Smooth muscle cell (in vitro differentiated cells): ENCODE measurements around the gene CADPS. TPM values are rescaled to one million over a fixed set of nuclear protein-coding genes. Genes with fewer than 3 reads are reported as not detected.

ENCODE experiments used
- DNase-seq: peaks from one replicate; lab custom pipeline; 2025; ENCODE audit not compliant: unreplicated experiment; lab: John Stamatoyannopoulos, UW
- H2AFZ ChIP-seq: fragments of 200-600 bp; sonication (generic); 2 replicates; pipeline ENCODE4 v1.6.0; 2016; ENCODE audit warnings: antibody characterized with exemption, low read depth, mild to moderate bottlenecking
- H3F3A ChIP-seq: fragments of 200-600 bp; sonication (generic); 2 replicates; pipeline ENCODE4 v1.6.0; 2017; ENCODE audit warnings: antibody characterized with exemption, low read depth
- H3K27ac ChIP-seq: fragments of 200-600 bp; sonication (generic); 2 replicates; pipeline ENCODE4 v1.5.1; 2016; ENCODE audit warnings: low read depth, mild to moderate bottlenecking
- H3K27me3 ChIP-seq: fragments of 200-600 bp; sonication (generic); 2 replicates; pipeline ENCODE4 v1.6.1; 2016; ENCODE audit warnings: low read depth, mild to moderate bottlenecking
- H3K36me3 ChIP-seq: fragments of 200-600 bp; sonication (generic); 2 replicates; pipeline ENCODE4 v1.5.1; 2016; ENCODE audit warnings: low read depth
- H3K4me1 ChIP-seq: fragments of 200-600 bp; sonication (generic); 2 replicates; pipeline ENCODE4 v1.5.1; 2016; ENCODE audit warnings: low read depth
- H3K4me2 ChIP-seq: fragments of 200-600 bp; sonication (generic); 2 replicates; pipeline ENCODE4 v1.6.0; 2016; ENCODE audit warnings: mild to moderate bottlenecking
- H3K4me3 ChIP-seq: fragments of 200-600 bp; sonication (generic); 2 replicates; pipeline ENCODE4 v1.5.1; 2016; ENCODE audit warnings: mild to moderate bottlenecking
- H3K79me2 ChIP-seq: fragments of 200-600 bp; sonication (generic); 2 replicates; pipeline ENCODE4 v1.6.0; 2016; ENCODE audit warnings: low read depth, mild to moderate bottlenecking
- H3K9ac ChIP-seq: fragments of 200-600 bp; sonication (generic); 2 replicates; pipeline ENCODE4 v1.6.0; 2016; ENCODE audit warnings: low read depth
- H3K9me3 ChIP-seq: fragments of 200-600 bp; sonication (generic); replicated peaks from 2 replicates; pipeline ENCODE4 v1.5.1; 2016; ENCODE audit warnings: low read depth
- H4K20me1 ChIP-seq: fragments of 200-600 bp; sonication (generic); 2 replicates; pipeline ENCODE4 v1.6.0; 2016; ENCODE audit warnings: low read depth
- WGBS: methylation state at CpG from one replicate; pipeline ENCODE4 v1.1.7; 2016; ENCODE audit warnings: low lambda C conversion rate; 5-methylcytosine and 5-hydroxymethylcytosine counted together
- polyA plus RNA-seq: library from polyadenylated mRNA; unstranded; fragments of >200 nt; fragmentation: Nextera tagmentation; extraction: Ambion mirVana; gene quantifications from 2 replicates; pipeline ENCODE4 v1.2.1, GENCODE V29; 2016
- total RNA-seq: library from RNA; depleted of rRNA; stranded (reverse); fragments of >200 nt; gene quantifications from 2 replicates; pipeline ENCODE4 v1.2.3, GENCODE V29; 2014
- TF ChIP-seq, protein P1 (sequence below): fragments of 200-600 bp; sonication (generic); IDR thresholded peaks from 2 replicates; pipeline ENCODE4 v1.5.1; 2017; ENCODE audit warnings: borderline replicate concordance, mild to moderate bottlenecking, antibody characterized with exemption; ENCODE audit not compliant: insufficient read depth, poor library complexity, severe bottlenecking

The CADPS gene
- total and polyA plus RNA-seq, 2 experiments from 2014 or later: 4.4 to 38.4 TPM

DNA sequence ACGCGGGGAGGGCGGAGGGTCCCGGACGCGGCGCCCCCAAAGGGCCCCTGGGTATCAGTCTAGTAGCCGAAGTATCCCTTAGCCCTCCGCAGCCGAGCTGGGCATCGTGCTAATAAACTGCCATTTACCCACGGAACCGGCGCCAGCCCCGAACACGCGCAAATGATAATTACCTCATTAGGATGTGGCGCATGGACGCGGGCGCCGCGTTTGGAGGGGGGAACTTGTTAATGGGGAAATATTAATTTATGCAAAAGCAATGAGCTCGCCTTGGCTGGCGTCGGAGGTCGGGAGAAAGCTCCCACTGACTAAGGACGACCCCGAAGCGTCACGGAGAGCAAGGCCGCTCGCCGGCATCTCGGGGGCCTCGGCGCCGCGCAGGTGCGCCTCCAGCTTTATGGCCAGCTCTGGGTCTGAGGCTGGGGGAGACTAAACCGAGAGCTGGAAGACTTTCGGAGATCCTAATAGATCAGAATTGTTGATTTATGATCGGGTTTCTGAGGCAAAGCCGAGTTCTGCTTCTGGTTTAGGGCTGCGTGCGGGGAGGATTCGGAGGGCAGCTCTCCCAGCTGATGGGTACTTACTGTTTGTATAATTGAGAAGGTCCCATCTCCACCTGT, 501.4 kb downstream of the CADPS start:
- H3K4me1 ChIP-seq: peaks cover 62% of the 10 kb centered on the region
- H3K79me2 ChIP-seq: no peaks in the 10 kb centered on the region
- H3K27ac ChIP-seq: no peak overlapping the region
- DNase-seq: no peak
- no peaks in the 10 kb centered on the region for H3K36me3 ChIP-seq
- H3K9me3 ChIP-seq: no peaks in the 10 kb centered on the region
- H2AFZ ChIP-seq: no peak overlapping the region
- no peaks in the 10 kb centered on the region for H4K20me1 ChIP-seq
- peaks cover 100% of the 10 kb centered on the region for H3K27me3 ChIP-seq
- no peaks in the 10 kb centered on the region for H3F3A ChIP-seq
- peak overlapping the region; percentile 36 for H3K4me3 ChIP-seq
- peak overlapping the region; percentile 78 for H3K4me2 ChIP-seq
- 4% methylated on average over 40 of the region's 47 CpGs for WGBS
- TF ChIP-seq, protein P1, sequence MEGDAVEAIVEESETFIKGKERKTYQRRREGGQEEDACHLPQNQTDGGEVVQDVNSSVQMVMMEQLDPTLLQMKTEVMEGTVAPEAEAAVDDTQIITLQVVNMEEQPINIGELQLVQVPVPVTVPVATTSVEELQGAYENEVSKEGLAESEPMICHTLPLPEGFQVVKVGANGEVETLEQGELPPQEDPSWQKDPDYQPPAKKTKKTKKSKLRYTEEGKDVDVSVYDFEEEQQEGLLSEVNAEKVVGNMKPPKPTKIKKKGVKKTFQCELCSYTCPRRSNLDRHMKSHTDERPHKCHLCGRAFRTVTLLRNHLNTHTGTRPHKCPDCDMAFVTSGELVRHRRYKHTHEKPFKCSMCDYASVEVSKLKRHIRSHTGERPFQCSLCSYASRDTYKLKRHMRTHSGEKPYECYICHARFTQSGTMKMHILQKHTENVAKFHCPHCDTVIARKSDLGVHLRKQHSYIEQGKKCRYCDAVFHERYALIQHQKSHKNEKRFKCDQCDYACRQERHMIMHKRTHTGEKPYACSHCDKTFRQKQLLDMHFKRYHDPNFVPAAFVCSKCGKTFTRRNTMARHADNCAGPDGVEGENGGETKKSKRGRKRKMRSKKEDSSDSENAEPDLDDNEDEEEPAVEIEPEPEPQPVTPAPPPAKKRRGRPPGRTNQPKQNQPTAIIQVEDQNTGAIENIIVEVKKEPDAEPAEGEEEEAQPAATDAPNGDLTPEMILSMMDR: no peak
- no peak overlapping the region for H3K9ac ChIP-seq

DNA sequence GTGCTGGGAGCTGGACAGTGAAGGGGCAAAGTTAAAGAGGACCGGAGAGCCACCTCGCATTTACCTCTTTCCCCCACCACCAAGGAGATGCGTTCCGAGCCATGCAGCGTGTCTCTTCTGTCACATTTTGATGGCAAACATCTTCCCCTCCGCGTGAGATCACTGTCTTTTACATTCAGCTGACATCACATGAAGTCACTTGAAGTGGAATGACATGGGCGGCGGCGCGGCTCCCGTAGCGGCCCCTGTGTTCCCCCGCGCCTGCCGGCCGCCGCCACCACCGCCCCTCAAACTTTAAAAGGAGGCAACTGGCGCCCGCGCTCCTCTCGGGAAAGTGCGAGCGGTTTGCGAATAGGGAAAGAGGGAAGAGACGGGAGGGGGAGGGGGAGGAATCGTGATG, 502.0 kb downstream of the CADPS start, which contains the start of gene FEZF2:
FEZF2 (minus strand) TSS at position 336 of the 400 bp plus-strand sequence. CDS start 682 bp downstream, outside the sequence.
- peaks cover 100% of the 10 kb centered on the region for H3K27me3 ChIP-seq
- 2% methylated on average over 24 of the region's 28 CpGs for WGBS
- H3K4me1 ChIP-seq: peaks cover 59% of the 10 kb centered on the region
- H3K9ac ChIP-seq: no peak within 1 kb of the TSS
- H3K9me3 ChIP-seq: no peaks in the 10 kb centered on the region
- TF ChIP-seq, protein P1: no peak
- no peak for DNase-seq
- H4K20me1 ChIP-seq: no peaks in the 10 kb centered on the region
- peak within 1 kb of the TSS; percentile 78 for H3K4me2 ChIP-seq
- no peaks in the 10 kb centered on the region for H3F3A ChIP-seq
- no peaks in the 10 kb centered on the region for H3K79me2 ChIP-seq
- H3K36me3 ChIP-seq: no peaks in the 10 kb centered on the region
- no peak within 1 kb of the TSS for H3K27ac ChIP-seq
- no peak within 1 kb of the TSS for H2AFZ ChIP-seq
- H3K4me3 ChIP-seq: peak within 1 kb of the TSS; percentile 36

DNA sequence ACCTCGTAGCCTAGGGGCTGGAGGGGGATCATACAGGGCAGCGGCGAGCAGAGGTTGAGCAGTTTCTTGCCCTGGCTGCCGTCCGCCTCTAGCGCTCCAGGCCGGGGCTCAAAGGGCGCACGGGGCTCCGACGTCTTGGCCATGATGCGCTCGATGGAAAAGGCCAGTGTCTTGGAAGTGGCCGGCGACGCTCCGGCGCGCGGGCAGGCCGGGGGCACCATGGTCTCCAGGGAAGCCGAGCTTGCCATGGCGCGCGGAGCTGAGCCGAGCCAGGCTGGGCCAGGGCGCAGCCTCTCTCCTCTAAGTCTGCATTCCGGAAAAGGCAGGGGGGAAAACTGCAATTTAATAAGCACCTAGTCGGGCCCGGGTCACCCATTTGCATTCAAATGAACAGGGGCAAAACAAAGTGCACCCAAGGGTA, 502.6 kb downstream of the CADPS start:
- H2AFZ ChIP-seq: no peak overlapping the region
- H4K20me1 ChIP-seq: no peaks in the 10 kb centered on the region
- H3K4me2 ChIP-seq: no peak overlapping the region
- WGBS: 2% methylated on average over 30 of the region's 30 CpGs
- H3K79me2 ChIP-seq: no peaks in the 10 kb centered on the region
- DNase-seq: no peak
- H3F3A ChIP-seq: no peaks in the 10 kb centered on the region
- H3K9me3 ChIP-seq: no peaks in the 10 kb centered on the region
- H3K9ac ChIP-seq: no peak overlapping the region
- TF ChIP-seq, protein P1: no peak
- no peak overlapping the region for H3K4me3 ChIP-seq
- no peak overlapping the region for H3K27ac ChIP-seq
- peaks cover 100% of the 10 kb centered on the region for H3K27me3 ChIP-seq
- peaks cover 53% of the 10 kb centered on the region for H3K4me1 ChIP-seq
- no peaks in the 10 kb centered on the region for H3K36me3 ChIP-seq
